Caco-2 (cell line): ENCODE measurements around the gene ZBTB34. TPM values are rescaled to one million over a fixed set of nuclear protein-coding genes. Genes with fewer than 3 reads are reported as not detected.

ENCODE experiments used
- BruUV-seq: library from RNA; stranded (reverse); fragments of 400-500 nt; replicated peaks from 2 replicates; lab custom pipeline; 2021; lab: Mats Ljungman, UMichigan
- CTCF ChIA-PET: fragments of 300-600 bp; sonication (Branson Sonifier 250); formaldehyde crosslinking; loops from one replicate; lab custom pipeline; 2022; ENCODE audit warnings: antibody characterized with exemption; lab: Charles Lee
- POLR2A ChIA-PET: fragments of 300-600 bp; sonication (Branson Sonifier 250); formaldehyde crosslinking; loops from one replicate; lab custom pipeline; 2022; ENCODE audit warnings: antibody characterized with exemption; lab: Charles Lee
- DNase-seq, 2 experiments: peaks; one replicate each; pipeline versions ENCODE4 v3.0.0 to v3.0.0-alpha.2; 2020 to 2022
- H3K27me3 ChIP-seq: replicated peaks from 2 replicates; pipeline ENCODE4 v1.6.0; 2011; ENCODE audit warnings: low read length; ENCODE audit not compliant: control insufficient read depth, insufficient read depth
- H3K36me3 ChIP-seq: 2 replicates; pipeline ENCODE4 v1.5.1; 2011; ENCODE audit warnings: low read length; ENCODE audit not compliant: control insufficient read depth, insufficient read depth
- H3K4me1 ChIP-seq: fragments of 250-450 bp; sonication (Bioruptor Pico); 2 replicates; pipeline ENCODE4 v1.5.1; 2020; ENCODE audit warnings: mild to moderate bottlenecking
- H3K4me3 ChIP-seq: 2 replicates; pipeline ENCODE4 v1.5.1; 2011; ENCODE audit warnings: low read depth, mild to moderate bottlenecking, control low read depth, low read length
- H3K9me3 ChIP-seq: fragments of 250-450 bp; sonication (Bioruptor Pico); 2 replicates; pipeline ENCODE4 v1.5.1; 2020; ENCODE audit warnings: mild to moderate bottlenecking, moderate library complexity
- H3K27ac Mint-ChIP-seq: one replicate; pipeline ENCODE4 v1.8.0; 2022; ENCODE audit warnings: mixed read lengths; ENCODE audit not compliant: unreplicated experiment
- H3K27me3 Mint-ChIP-seq: one replicate; pipeline ENCODE4 v1.8.0; 2022; ENCODE audit warnings: mixed read lengths; ENCODE audit not compliant: insufficient read depth, unreplicated experiment
- H3K36me3 Mint-ChIP-seq: one replicate; pipeline ENCODE4 v1.8.0; 2022; ENCODE audit warnings: mild to moderate bottlenecking, mixed read lengths; ENCODE audit not compliant: insufficient read depth, unreplicated experiment
- H3K4me1 Mint-ChIP-seq: one replicate; pipeline ENCODE4 v1.8.0; 2022; ENCODE audit warnings: low read depth, mixed read lengths; ENCODE audit not compliant: unreplicated experiment
- H3K4me3 Mint-ChIP-seq: one replicate; pipeline ENCODE4 v1.8.0; 2022; ENCODE audit warnings: mild to moderate bottlenecking, moderate library complexity, mixed read lengths; ENCODE audit not compliant: unreplicated experiment
- H3K9me3 Mint-ChIP-seq: one replicate; pipeline ENCODE4 v1.8.0; 2022; ENCODE audit warnings: mixed read lengths; ENCODE audit not compliant: unreplicated experiment
- intact Hi-C: fragments of 100-400 bp; cut with micrococcal nuclease; formaldehyde crosslinking; loops from one replicate; pipeline ENCODE4 v1.10.0; 2022; ENCODE audit not compliant: unreplicated experiment
- total RNA-seq: library from RNA; stranded (reverse); gene quantifications from 2 replicates; pipeline ENCODE4 v1.2.3, GENCODE V29; 2022
- TF ChIP-seq, protein P1 (sequence below), 2 experiments: fragments of 200-600 bp in 1 of 2; IDR thresholded peaks; 1 replicate in 1 of 2; 2 replicates in 1 of 2; pipeline versions ENCODE4 v1.5.1 to v1.8.0; 2011 to 2022; ENCODE audit warnings: antibody characterized with exemption in 1 of 2, control low read depth in 1 of 2, inconsistent platforms in 1 of 2, low read depth in 1 of 2, low read length in 1 of 2, mild to moderate bottlenecking in 1 of 2, moderate library complexity in 1 of 2; ENCODE audit not compliant: insufficient read depth in 1 of 2, severe bottlenecking in 1 of 2, unreplicated experiment in 1 of 2

The ZBTB34 gene
- total RNA-seq, 1 experiment from 2014 or later, result 17.1 TPM

DNA sequence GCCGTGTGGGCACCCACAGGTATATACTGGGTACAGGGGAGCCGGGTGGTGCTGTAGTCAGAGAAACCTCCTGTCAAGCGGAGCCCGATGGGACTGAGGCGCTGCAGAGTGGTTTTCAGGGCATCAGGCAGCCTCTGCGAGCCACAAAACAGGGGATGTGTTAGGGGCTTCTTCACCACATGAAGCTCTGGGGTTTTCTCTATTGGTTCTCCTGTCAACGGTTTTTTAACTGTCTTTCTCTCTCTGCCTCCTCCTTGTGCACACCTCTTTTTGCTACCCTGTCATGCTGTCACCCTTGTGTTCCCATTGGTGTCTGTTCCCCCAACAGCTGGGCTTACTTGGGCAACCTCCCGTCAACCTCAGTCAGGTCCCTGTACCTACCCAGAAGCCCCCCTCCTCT is 74.0 kb downstream of the ZBTB34 start:
- H3K9me3 ChIP-seq, result no peaks in the 10 kb centered on the region
- no TSS peak for BruUV-seq
- H3K9me3 Mint-ChIP-seq, result no peaks in the 10 kb centered on the region
- TF ChIP-seq, protein P1, sequence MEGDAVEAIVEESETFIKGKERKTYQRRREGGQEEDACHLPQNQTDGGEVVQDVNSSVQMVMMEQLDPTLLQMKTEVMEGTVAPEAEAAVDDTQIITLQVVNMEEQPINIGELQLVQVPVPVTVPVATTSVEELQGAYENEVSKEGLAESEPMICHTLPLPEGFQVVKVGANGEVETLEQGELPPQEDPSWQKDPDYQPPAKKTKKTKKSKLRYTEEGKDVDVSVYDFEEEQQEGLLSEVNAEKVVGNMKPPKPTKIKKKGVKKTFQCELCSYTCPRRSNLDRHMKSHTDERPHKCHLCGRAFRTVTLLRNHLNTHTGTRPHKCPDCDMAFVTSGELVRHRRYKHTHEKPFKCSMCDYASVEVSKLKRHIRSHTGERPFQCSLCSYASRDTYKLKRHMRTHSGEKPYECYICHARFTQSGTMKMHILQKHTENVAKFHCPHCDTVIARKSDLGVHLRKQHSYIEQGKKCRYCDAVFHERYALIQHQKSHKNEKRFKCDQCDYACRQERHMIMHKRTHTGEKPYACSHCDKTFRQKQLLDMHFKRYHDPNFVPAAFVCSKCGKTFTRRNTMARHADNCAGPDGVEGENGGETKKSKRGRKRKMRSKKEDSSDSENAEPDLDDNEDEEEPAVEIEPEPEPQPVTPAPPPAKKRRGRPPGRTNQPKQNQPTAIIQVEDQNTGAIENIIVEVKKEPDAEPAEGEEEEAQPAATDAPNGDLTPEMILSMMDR (IDR thresholded peaks at IDR 0.05; ENCODE audit: insufficient read depth in 1 of 2, low read depth in 1 of 2, low read length in 1 of 2, severe bottlenecking in 1 of 2, unreplicated experiment in 1 of 2), result no peak
- peaks cover 11% of the 10 kb centered on the region for H3K4me1 ChIP-seq
- H3K36me3 ChIP-seq, result no peaks in the 10 kb centered on the region
- peaks cover 7% of the 10 kb centered on the region for H3K36me3 Mint-ChIP-seq
- no peaks in the 10 kb centered on the region for H3K27me3 Mint-ChIP-seq
- no peaks in the 10 kb centered on the region for H3K27me3 ChIP-seq
- intact Hi-C loops, result no loop called here
- no peak overlapping the region for H3K4me3 ChIP-seq
- H3K4me1 Mint-ChIP-seq, result peaks cover 25% of the 10 kb centered on the region
- DNase-seq, result no peak
- POLR2A ChIA-PET, result no interaction called here
- CTCF ChIA-PET, result interaction anchor here (0.6 to 1.3 kb wide), 3 partner anchors 18 to 219 kb away, joined by 3 to 4 read pairs (median 3); no protein-coding TSS in a partner anchor
- H3K27ac Mint-ChIP-seq, result no peak overlapping the region
- H3K4me3 Mint-ChIP-seq, result no peak overlapping the region

Other genes with a start within 250 kb of the ZBTB34 start
- 15.5 and 17.0 TPM in 2 replicates for gene LMX1B, start 246.7 kb upstream of the ZBTB34 start, total RNA-seq
- 17.7 and 18.5 TPM in 2 replicates for gene ZBTB43, start 55.6 kb upstream of the ZBTB34 start, total RNA-seq
- 41.5 and 43.9 TPM in 2 replicates for gene RALGPS1, start 54.1 kb downstream of the ZBTB34 start, total RNA-seq